Measurements from ENCODE around the gene GINS2.

GINS2 gene

DNA sequence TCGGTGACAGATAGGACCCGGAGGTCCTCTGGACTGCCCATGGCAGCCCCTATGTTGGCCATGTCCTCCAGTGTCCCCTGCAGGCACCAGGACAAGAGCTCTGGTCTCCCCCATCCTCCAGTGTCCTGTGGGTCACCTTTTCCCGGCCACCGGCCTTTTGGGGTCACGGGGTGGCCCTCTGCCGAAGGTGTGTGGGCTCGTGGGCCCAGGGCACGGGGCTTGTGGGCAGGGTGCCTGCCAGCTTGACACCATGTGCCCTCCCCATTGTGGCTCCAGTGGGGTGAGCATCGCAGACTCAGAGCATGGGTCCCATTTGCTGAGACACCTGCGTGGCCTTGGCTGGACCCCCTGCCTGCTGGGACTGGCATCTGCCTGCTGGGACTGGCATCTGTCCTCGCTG lies 57.5 kb downstream of the GINS2 start:
- TF ChIP-seq, protein P1, sequence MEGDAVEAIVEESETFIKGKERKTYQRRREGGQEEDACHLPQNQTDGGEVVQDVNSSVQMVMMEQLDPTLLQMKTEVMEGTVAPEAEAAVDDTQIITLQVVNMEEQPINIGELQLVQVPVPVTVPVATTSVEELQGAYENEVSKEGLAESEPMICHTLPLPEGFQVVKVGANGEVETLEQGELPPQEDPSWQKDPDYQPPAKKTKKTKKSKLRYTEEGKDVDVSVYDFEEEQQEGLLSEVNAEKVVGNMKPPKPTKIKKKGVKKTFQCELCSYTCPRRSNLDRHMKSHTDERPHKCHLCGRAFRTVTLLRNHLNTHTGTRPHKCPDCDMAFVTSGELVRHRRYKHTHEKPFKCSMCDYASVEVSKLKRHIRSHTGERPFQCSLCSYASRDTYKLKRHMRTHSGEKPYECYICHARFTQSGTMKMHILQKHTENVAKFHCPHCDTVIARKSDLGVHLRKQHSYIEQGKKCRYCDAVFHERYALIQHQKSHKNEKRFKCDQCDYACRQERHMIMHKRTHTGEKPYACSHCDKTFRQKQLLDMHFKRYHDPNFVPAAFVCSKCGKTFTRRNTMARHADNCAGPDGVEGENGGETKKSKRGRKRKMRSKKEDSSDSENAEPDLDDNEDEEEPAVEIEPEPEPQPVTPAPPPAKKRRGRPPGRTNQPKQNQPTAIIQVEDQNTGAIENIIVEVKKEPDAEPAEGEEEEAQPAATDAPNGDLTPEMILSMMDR (IDR thresholded peaks at IDR 0.05; ENCODE audit: low read depth, low read length), result no peak
- in situ Hi-C loops (cut with HindIII; ENCODE audit: low sequenced_read_pairs), result no loop called here
- no peak overlapping the region for H3K4me3 ChIP-seq (ENCODE audit: low read depth, low read length)
- DNase-seq (ENCODE audit: low read depth, low spot score), result no peak

DNA sequence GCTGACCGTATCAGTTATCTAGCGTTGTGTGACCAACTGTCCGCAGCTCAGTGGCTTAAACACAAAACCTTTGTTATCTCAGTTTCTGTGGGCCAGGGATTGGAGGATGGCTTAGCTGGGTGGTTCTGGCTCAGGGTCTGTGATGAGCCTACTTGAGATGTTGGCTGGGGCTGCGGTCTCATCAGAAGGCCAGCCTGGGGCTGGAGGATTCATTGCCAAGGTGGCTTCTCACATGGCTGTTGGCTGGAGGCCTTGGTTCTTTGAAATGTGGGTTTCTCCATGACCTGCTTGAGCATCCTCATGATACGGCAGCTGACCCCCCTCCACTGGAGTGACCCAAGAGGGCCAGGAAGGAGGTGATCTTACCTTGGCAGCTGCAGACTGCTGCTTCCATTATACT lies 58.9 kb downstream of the GINS2 start:
- no peak for DNase-seq (ENCODE audit: low read depth, low spot score)
- in situ Hi-C loops (cut with HindIII; ENCODE audit: low sequenced_read_pairs), result no loop called here
- H3K4me3 ChIP-seq (ENCODE audit: low read depth, low read length), result no peak overlapping the region
- TF ChIP-seq, protein P1 (IDR thresholded peaks at IDR 0.05; ENCODE audit: low read depth, low read length), result no peak

DNA sequence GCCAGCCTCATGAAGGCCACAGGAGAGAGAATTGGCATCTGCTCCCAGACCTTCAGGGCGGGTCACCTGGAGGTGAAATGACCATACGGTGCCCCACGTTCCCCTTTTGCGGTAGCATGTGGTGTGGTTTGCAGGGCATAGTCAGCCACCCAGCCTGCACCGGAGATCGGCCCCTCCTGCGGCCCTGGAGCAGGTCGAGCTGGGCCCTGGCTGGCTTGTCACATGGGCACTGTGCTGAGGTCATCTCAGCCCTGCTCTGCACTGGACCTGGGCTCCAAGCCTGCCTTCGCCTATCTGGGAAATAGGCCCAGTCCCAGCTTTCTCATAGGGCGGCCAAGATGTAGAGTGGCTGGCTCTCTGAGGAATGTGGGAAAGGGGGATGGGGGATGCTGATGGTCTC lies 59.4 kb downstream of the GINS2 start:
- H3K4me3 ChIP-seq (ENCODE audit: low read depth, low read length), result no peak overlapping the region
- DNase-seq (ENCODE audit: low read depth, low spot score), result no peak
- TF ChIP-seq, protein P1 (IDR thresholded peaks at IDR 0.05; ENCODE audit: low read depth, low read length), result no peak
- in situ Hi-C loops (cut with HindIII; ENCODE audit: low sequenced_read_pairs), result no loop called here

DNA sequence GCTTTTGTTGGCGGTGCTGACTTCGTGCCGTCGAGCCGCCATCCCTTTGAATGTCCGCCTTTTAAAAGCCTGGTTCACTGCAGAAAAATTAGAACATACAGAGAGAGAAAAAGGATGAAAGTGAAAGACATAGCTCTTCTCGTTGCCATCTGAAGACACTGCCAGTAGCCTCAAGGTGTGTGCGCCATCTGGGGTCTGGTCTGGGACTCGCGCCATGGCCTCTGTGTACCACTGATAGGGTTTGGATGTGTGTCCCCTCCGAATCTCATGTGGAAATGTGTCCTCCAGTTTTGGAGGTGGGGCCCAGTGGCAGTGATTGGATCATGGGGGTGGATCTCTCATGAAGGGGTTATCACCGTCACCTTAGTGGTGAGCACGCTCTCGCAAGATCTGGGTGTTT lies 60.1 kb downstream of the GINS2 start:
- in situ Hi-C loops (cut with HindIII; ENCODE audit: low sequenced_read_pairs), result no loop called here
- TF ChIP-seq, protein P1 (IDR thresholded peaks at IDR 0.05; ENCODE audit: low read depth, low read length), result no peak
- DNase-seq (ENCODE audit: low read depth, low spot score), result no peak
- no peak overlapping the region for H3K4me3 ChIP-seq (ENCODE audit: low read depth, low read length)

DNA sequence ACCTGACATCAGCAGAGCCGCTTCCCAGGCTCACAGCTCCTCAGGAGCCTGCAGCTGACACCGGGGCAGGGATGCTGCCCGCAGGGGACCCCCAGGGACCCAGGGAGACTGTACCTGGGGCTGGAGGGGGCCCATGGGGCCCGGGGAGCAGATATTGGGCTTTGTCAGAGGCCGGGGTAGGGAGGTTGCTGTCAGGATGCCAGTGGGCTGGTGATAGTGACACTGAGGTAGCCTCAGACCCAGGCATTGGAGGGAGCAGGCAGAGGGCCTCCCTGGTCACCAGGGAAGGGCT lies 60.5 kb downstream of the GINS2 start:
- in situ Hi-C loops (cut with HindIII; ENCODE audit: low sequenced_read_pairs), result no loop called here

DNA sequence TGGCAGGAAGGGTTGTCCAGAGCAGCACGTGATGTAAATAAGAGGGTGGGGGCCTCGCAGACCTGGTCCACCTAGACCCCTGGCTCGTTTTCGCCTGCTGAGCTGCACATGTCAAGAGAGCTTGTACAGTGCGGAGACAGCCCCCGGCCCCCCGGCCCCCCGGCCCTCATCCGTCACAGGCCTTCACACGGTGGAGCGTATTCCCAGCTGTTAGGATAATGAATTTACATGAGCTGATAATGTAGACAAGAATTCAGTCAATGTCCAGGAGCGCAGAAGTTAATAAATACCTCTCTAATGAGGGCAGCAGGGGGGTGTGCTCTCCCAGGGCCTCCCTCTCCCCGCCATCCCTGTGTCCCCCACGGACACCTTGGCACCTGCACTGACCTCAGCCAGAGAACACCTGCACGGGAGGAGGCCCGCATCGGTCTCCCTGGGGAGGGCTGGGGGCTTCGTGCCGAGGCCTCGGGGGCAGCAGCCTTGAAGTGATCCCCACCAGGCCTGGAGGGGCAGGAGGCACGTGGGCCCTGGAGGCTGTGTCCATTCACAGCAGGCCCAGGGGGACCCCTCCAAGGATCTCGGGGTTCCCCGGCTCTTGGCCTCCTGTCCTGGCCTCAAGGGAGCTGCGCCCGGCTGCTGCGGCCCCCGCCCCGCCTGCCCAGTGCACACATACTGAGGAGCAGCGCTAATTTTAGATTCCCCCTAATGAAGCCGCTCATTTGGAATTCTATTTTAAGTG lies 61.1 kb downstream of the GINS2 start:
- TF ChIP-seq, protein P1 (IDR thresholded peaks at IDR 0.05; ENCODE audit: low read depth, low read length), result no peak
- no peak overlapping the region for H3K4me3 ChIP-seq (ENCODE audit: low read depth, low read length)
- no peak for DNase-seq (ENCODE audit: low read depth, low spot score)
- in situ Hi-C loops (cut with HindIII; ENCODE audit: low sequenced_read_pairs), result no loop called here

More for the DNA sequence above, 60.5 kb downstream of the GINS2 start:
- H3K4me3 ChIP-seq (ENCODE audit: low read depth, low read length), result no peak overlapping the region
- DNase-seq (ENCODE audit: low read depth, low spot score), result no peak
- TF ChIP-seq, protein P1 (IDR thresholded peaks at IDR 0.05; ENCODE audit: low read depth, low read length), result no peak

Data from astrocyte of the spinal cord (primary cell).